B cell (primary cell): ENCODE results near the gene PRL. TPM values are rescaled to one million over a fixed set of nuclear protein-coding genes. Genes with fewer than 3 reads are reported as not detected.

Experiments
- ATAC-seq: fragments of 200-7000 bp; cut with Tn5 transposase; one replicate; pipeline ENCODE4 v1.10.0; 2021; ENCODE audit warnings: low read depth, mild to moderate bottlenecking, moderate number of reproducible peaks, moderate library complexity
- CTCF ChIA-PET: fragments of 350-600 bp; sonication (Branson Sonifier 250); formaldehyde crosslinking; loops from one replicate; lab custom pipeline; 2021; ENCODE audit warnings: antibody characterized with exemption, inconsistent platforms; lab: Charles Lee
- POLR2A ChIA-PET: fragments of 350-600 bp; sonication (Branson Sonifier 250); formaldehyde crosslinking; loops from one replicate; lab custom pipeline; 2021; ENCODE audit warnings: antibody characterized with exemption; lab: Charles Lee
- DNase-seq: peaks from one replicate; pipeline ENCODE4 v3.0.0; 2013
- H2AFZ ChIP-seq: 2 replicates; pipeline ENCODE4 v1.6.1; 2012; ENCODE audit warnings: mild to moderate bottlenecking, low read depth, low read length; ENCODE audit not compliant: insufficient read depth, poor library complexity, severe bottlenecking
- H3K27ac ChIP-seq, 2 donors: 1 replicate in 1 of 2; 2 replicates in 1 of 2; pipeline ENCODE4 v1.5.1; 2012 to 2013; ENCODE audit warnings: low read length in 2 of 2, mild to moderate bottlenecking in 2 of 2, moderate library complexity in 1 of 2
- H3K27me3 ChIP-seq, 4 experiments: fragments of 200-600 bp in 1 of 4; sonication (generic) in 1 of 4; replicated peaks in 1 of 4; 1 replicate in 2 of 4; 2 replicates in 2 of 4; pipeline versions ENCODE4 v1.6.1 to v1.7.0; 2013 to 2016; ENCODE audit warnings: low read length in 3 of 4, mild to moderate bottlenecking in 2 of 4, mixed read lengths in 1 of 4, moderate library complexity in 1 of 4; ENCODE audit not compliant: insufficient read depth in 4 of 4, control insufficient read depth in 3 of 4; ENCODE audit errors: control extremely low read depth in 1 of 4
- H3K36me3 ChIP-seq, 2 experiments: replicated peaks in 1 of 2; 1 replicate in 1 of 2; 2 replicates in 1 of 2; pipeline versions ENCODE4 v1.6.1 to v1.7.1; 2013; ENCODE audit warnings: low read length in 1 of 2; ENCODE audit not compliant: insufficient read depth in 2 of 2, control insufficient read depth in 1 of 2; ENCODE audit errors: control extremely low read depth in 1 of 2, extremely low read depth in 1 of 2
- H3K4me1 ChIP-seq, 2 donors: fragments of 200-600 bp in 1 of 2; sonication (generic) in 1 of 2; 1 replicate in 1 of 2; 2 replicates in 1 of 2; pipeline versions ENCODE4 v1.5.1 to v1.6.1; 2013 to 2017; ENCODE audit warnings: low read length in 2 of 2; ENCODE audit not compliant: control insufficient read depth in 2 of 2, insufficient read depth in 2 of 2
- H3K4me2 ChIP-seq: replicated peaks from 2 replicates; pipeline ENCODE3; 2012; ENCODE audit warnings: mild to moderate bottlenecking, low read depth, low read length; ENCODE audit not compliant: poor library complexity, severe bottlenecking
- H3K4me3 ChIP-seq, 5 experiments: fragments of 200-600 bp in 1 of 5; sonication (generic) in 1 of 5; 1 replicate in 3 of 5; 2 replicates in 2 of 5; pipeline versions ENCODE4 v1.5.1 to v1.7.0; 2011 to 2016; ENCODE audit warnings: low read length in 4 of 5, mild to moderate bottlenecking in 4 of 5, low read depth in 2 of 5, control low read depth in 1 of 5, moderate library complexity in 1 of 5; ENCODE audit not compliant: insufficient read depth in 1 of 5; ENCODE audit errors: control extremely low read depth in 1 of 5, extremely low read depth in 1 of 5
- H3K79me2 ChIP-seq: fragments of 200-600 bp; sonication (generic); one replicate; pipeline ENCODE4 v1.6.0; 2016; ENCODE audit warnings: low read length; ENCODE audit not compliant: control insufficient read depth, insufficient read depth
- H3K9ac ChIP-seq: fragments of 200-600 bp; sonication (generic); 2 replicates; pipeline ENCODE4 v1.6.1; 2017; ENCODE audit warnings: mild to moderate bottlenecking, low read length, moderate library complexity
- H3K9me3 ChIP-seq, 3 donors: one replicate each; pipeline versions ENCODE4 v1.6.1 to v1.7.1; 2013; ENCODE audit warnings: low read length in 2 of 3; ENCODE audit not compliant: control insufficient read depth in 2 of 3, insufficient read depth in 1 of 3; ENCODE audit errors: control extremely low read depth in 1 of 3
- H4K20me1 ChIP-seq: 2 replicates; pipeline ENCODE4 v1.6.0; 2012; ENCODE audit warnings: mild to moderate bottlenecking, low read length; ENCODE audit not compliant: insufficient read depth, control insufficient read depth, poor library complexity, severe bottlenecking
- H3K27ac Mint-ChIP-seq: one replicate; pipeline ENCODE4 v1.8.0; 2021; ENCODE audit warnings: mixed read lengths
- H3K27me3 Mint-ChIP-seq: one replicate; pipeline ENCODE4 v1.8.0; 2021; ENCODE audit warnings: mixed read lengths
- H3K4me1 Mint-ChIP-seq: one replicate; pipeline ENCODE4 v1.8.0; 2021; ENCODE audit warnings: mixed read lengths
- H3K4me3 Mint-ChIP-seq: one replicate; pipeline ENCODE4 v1.8.0; 2021; ENCODE audit warnings: mixed read lengths
- H3K9me3 Mint-ChIP-seq: one replicate; pipeline ENCODE4 v1.8.0; 2022; ENCODE audit warnings: mixed read lengths; ENCODE audit not compliant: insufficient read depth
- CTCF ChIP-seq: fragments of 200-600 bp; IDR thresholded peaks from one replicate; pipeline ENCODE4 v1.8.0; 2022; ENCODE audit warnings: antibody characterized with exemption, mild to moderate bottlenecking
- EZH2 ChIP-seq: IDR thresholded peaks from 2 replicates; pipeline ENCODE4 v1.6.1; 2012; ENCODE audit warnings: borderline replicate concordance, low read depth, mild to moderate bottlenecking, moderate library complexity, low read length; ENCODE audit not compliant: insufficient read depth, poor library complexity, severe bottlenecking
- WGBS: methylation state at CpG from one replicate; pipeline ENCODE4 v1.1.5; 2013; ENCODE audit warnings: missing lambda C conversion rate; ENCODE audit not compliant: insufficient coverage; 5-methylcytosine and 5-hydroxymethylcytosine counted together
- intact Hi-C: fragments of 100-400 bp; cut with micrococcal nuclease; formaldehyde crosslinking; loops from one replicate; pipeline ENCODE4 v1.10.0; 2022
- polyA plus RNA-seq: library from polyadenylated mRNA; depleted of rRNA; stranded (reverse); fragments of >200 nt; gene quantifications from 2 replicates; pipeline ENCODE4 v1.2.3, GENCODE V29; 2012
- total RNA-seq, 2 donors: library from RNA; stranded (reverse); fragments of 120-200 nt in 1 of 2; gene quantifications; 1 replicate in 1 of 2; 2 replicates in 1 of 2; pipeline versions ENCODE4 v1.2.3 to v1.2.4, GENCODE V29; 2013 to 2022

The PRL gene
- total and polyA plus RNA-seq, 2 donors (not counting 1 experiment from before 2014, with no cell fraction given) = not detected

- Histone ChIP-seq H3K79me2 (no peaks in the 10 kb centered on the region), H3K9me3 (peaks cover 0 to 5% (median 0%) of the 10 kb centered on the region in 3 donors), H4K20me1 (no peaks in the 10 kb centered on the region), H2AFZ (no peak overlapping the region), H3K4me1 (no peaks in the 10 kb centered on the region), H3K36me3 (no peaks in the 10 kb centered on the region), H3K4me3 (no peak overlapping the region), H3K4me2 (no peak overlapping the region), H3K27ac (no peak overlapping the region), H3K9ac (no peak overlapping the region), H3K27me3 (no peaks in the 10 kb centered on the region)
- Mint-ChIP-seq H3K4me1 (peaks cover 2% of the 10 kb centered on the region), H3K27ac (no peak overlapping the region), H3K27me3 (no peaks in the 10 kb centered on the region), H3K4me3 (no peak overlapping the region), H3K9me3 (no peaks in the 10 kb centered on the region)
- 95% methylated on average over 4 of the region's 4 CpGs for WGBS
- DNase-seq (no peak), ATAC-seq (no peak)
- TF ChIP-seq CTCF = no peak
- no peak for TF ChIP-seq EZH2
- CTCF ChIA-PET = no interaction called here
- POLR2A ChIA-PET = no interaction called here
- intact Hi-C loops = no loop called here
Measured at GRCh38 chr6:22330941-22331340, 34.1 kb upstream of the PRL start.

- Mint-ChIP-seq H3K4me1 (no peaks in the 10 kb centered on the region), H3K27me3 (no peaks in the 10 kb centered on the region), H3K9me3 (no peaks in the 10 kb centered on the region), H3K4me3 (no peak overlapping the region), H3K27ac (no peak overlapping the region)
- WGBS = 93% methylated on average over 4 of the region's 5 CpGs
- Histone ChIP-seq H3K79me2 (no peaks in the 10 kb centered on the region), H3K27me3 (no peaks in the 10 kb centered on the region), H3K36me3 (no peaks in the 10 kb centered on the region), H3K27ac (no peak overlapping the region), H3K9me3 (peaks cover 0 to 5% (median 0%) of the 10 kb centered on the region in 3 donors), H2AFZ (no peak overlapping the region), H3K4me3 (no peak overlapping the region), H4K20me1 (no peaks in the 10 kb centered on the region), H3K4me2 (no peak overlapping the region), H3K9ac (no peak overlapping the region), H3K4me1 (no peaks in the 10 kb centered on the region)
- no peak for ATAC-seq
- DNase-seq = no peak
- intact Hi-C loops = no loop called here
- TF ChIP-seq CTCF (no peak), EZH2 (no peak)
- CTCF ChIA-PET = no interaction called here
- POLR2A ChIA-PET = no interaction called here
Measured at GRCh38 chr6:22328474-22328873, 31.6 kb upstream of the PRL start.
